Measurements from ENCODE around the gene ARMC9.

DNA sequence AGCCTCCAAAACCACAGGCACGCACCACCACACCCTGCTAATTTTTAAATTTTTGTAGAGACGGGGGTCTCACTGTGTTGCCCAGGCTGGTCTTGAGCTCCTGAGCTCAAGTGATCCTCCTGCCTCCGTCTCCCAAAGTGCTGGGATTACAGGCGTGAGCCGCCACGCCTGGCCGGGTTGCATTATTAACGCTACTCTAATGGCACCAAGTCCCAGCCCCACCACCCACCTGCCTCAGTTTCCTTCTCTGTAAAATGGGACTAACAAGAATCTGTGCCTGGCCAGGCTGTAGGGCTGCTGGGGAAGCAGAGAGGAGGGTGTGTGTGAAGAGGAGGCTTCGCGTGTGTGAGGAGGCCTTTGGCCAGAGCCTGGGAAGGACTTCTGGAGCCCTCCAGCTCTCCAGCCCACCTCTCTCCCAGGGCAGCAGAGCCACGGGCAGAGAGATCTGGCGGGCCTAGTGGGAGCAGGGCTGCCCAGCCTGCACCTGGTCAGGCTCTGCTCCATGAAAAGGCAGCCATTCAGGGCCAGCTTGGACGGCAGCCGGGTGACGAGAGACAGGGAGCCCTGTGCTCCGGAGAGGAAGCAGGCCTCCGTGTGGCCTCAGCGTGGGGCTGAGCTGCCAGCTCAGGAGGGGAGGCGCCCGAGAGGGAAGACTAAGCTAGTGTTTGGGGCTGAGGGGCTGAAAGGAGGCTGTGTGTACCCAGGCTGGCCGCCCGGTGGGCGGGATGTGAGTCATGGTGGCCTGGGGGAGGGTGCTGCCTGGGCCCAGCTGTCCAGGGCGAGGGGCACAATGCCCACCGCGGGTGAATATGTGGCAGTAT lies 189.7 kb downstream of the ARMC9 start:
- TF ChIP-seq, protein P1, sequence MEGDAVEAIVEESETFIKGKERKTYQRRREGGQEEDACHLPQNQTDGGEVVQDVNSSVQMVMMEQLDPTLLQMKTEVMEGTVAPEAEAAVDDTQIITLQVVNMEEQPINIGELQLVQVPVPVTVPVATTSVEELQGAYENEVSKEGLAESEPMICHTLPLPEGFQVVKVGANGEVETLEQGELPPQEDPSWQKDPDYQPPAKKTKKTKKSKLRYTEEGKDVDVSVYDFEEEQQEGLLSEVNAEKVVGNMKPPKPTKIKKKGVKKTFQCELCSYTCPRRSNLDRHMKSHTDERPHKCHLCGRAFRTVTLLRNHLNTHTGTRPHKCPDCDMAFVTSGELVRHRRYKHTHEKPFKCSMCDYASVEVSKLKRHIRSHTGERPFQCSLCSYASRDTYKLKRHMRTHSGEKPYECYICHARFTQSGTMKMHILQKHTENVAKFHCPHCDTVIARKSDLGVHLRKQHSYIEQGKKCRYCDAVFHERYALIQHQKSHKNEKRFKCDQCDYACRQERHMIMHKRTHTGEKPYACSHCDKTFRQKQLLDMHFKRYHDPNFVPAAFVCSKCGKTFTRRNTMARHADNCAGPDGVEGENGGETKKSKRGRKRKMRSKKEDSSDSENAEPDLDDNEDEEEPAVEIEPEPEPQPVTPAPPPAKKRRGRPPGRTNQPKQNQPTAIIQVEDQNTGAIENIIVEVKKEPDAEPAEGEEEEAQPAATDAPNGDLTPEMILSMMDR (IDR thresholded peaks at IDR 0.05): no peak
- TF ChIP-seq POLR2A (IDR thresholded peaks at IDR 0.05): no peak

All from lower leg skin (tissue), 3 donors.